ENCODE results near the gene FHOD3. TPM values are rescaled to one million over a fixed set of nuclear protein-coding genes. Genes with fewer than 3 reads are reported as not detected.

Gene FHOD3
- total RNA-seq, 1 experiment from 2014 or later = 23.1 TPM

DNA sequence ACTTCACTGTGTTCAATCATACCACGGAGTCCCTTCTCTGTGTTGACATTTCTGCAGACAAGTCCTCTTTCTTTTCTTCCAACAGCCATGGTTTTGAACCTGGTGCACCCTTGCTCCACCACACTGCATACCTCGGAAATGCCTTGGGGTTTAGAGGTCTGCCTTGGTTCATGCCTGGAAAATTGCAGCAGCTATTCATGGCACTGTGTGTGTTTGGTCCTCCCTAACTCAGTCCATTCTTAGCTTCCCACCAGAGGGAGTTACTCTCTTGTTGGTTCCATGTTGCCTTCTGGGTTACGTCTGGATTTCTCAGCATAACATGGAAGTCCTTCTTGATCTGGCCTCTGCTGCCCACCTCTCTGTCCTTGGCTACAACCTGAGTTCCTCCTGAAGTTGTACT is 206.0 kb downstream of the FHOD3 start:
- DNase-seq (ENCODE audit: extremely low read depth, low read depth) = no peak

DNA sequence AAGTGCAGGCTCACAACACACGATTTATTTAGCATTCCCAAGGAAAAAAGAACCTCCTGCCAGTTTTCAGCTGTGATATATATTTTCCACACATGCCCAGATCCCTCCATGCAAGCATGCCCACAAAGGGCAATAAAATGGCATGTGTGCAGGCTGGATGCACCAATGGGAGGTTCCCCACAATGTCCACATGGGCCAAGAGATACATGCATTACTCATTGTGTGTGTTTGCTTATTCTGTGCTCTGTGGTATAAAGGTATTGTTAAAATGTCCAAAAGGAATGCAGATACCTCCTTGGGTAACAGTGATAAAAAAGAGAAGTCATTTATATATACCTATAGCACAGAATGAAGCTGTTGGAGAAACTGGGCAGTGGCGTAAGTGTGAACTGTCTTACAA is 207.4 kb downstream of the FHOD3 start:
- DNase-seq (ENCODE audit: extremely low read depth, low read depth) = no peak

DNA sequence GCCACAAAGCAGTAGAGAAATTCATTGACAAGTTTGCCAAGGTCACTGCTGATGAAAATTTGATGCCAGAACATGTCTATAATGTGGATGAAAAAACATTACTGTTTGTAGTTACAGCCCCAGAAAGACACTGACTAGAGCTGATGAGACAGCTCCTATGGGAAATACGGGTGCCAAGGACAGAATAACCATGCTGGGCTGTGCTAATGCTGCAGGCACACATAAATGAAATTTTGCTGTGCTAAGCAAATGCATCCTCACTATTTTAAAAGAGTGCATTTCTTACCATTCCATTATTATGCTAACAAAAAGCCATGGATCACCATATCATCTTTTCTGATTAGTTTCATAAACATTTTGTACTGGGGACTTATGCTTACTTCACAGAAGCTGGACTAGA is 208.2 kb downstream of the FHOD3 start:
- no peak for DNase-seq (ENCODE audit: extremely low read depth, low read depth)

DNA sequence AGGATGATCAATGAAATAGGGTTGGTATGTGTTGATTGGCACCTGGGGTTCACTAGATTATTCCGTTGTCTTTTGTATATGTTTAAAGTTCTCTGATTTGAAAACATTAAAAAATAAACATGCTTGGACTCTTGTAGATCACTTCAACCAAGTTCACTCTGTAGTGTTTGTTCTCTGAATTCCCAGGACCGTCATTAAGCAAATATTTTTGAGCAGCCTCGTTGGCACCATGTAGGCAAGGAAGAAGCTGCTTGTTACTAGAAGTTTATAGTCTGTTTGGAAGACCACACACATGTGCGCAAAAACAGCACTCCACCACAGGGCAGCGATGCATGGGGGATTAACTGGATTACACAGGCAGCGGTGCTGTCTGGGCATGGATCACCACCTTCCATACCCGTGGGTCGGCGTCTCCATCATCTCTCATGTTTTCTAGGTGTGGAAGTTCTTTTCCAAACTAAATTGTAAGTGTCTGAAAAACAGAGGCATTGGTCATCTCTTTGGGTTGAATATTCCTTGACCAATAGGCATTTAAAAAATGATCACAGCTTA is 212.2 kb downstream of the FHOD3 start:
- DNase-seq (ENCODE audit: extremely low read depth, low read depth) = no peak

DNA sequence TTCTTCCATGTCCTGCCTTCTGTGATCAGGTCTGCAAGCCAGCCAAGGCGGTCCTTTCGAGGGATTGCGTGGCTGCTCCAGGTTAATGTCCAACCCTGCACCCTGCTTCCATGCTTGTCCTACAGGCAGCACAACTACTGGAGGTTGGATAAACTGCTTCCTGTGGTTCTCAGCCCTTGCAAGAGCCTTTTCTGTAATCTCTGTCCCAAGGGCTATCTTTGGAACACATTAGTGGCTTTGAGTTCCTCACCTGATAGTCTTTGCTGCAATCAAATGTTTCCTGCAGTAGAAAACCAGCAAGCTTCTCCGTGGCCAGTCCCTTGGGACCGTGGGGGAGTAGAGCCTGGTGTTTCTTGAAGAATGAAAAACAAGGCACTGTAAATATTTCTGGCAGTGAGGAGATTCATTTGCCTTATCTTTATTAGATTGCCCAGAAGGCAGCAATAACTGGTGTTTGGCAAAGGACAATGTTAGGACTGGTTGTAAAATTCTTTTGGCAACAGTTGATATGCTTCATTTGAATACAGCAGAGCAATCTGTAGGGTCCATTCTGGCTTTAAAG is 214.4 kb downstream of the FHOD3 start:
- no peak for DNase-seq (ENCODE audit: extremely low read depth, low read depth)

DNA sequence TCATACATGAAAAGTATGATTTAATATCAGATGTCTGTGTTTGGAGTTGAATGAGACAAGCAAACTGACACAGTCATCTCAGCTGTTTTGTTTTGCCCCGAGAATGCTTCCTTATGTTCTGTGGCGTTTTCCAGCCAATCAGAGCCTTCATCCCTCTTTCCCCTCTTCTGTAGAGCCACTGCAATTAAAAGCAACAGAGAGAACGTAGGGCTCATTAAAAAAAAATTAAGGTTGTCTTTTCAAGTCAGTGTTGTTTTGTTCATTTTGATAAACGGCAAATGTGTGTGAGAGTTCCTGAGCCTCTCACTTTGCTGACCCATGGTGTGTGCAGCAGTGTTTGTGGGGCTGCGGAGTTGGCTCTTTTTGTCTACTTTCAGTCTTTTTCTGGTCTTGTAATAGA is 216.0 kb downstream of the FHOD3 start:
- no peak for DNase-seq (ENCODE audit: extremely low read depth, low read depth)

DNA sequence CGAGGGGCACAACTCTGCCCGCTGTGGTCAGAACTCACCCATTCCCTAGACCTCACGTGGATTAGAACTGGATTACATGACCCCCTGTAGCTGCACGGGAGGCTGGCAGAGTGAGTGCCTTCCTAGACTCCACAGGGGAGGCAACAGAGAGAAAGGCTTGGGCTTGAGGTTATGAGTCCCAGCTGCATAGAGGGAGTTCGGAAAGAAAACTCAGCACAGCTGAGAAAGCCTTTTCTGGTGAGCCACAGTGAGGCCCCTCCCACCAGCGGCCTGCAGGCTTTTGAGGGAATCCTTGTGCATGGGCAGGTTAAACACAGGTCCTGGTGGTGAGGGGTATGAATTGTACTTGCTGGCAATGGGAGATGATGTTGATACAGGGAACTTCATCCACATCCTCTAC is 217.3 kb downstream of the FHOD3 start:
- DNase-seq (ENCODE audit: extremely low read depth, low read depth) = no peak

DNA sequence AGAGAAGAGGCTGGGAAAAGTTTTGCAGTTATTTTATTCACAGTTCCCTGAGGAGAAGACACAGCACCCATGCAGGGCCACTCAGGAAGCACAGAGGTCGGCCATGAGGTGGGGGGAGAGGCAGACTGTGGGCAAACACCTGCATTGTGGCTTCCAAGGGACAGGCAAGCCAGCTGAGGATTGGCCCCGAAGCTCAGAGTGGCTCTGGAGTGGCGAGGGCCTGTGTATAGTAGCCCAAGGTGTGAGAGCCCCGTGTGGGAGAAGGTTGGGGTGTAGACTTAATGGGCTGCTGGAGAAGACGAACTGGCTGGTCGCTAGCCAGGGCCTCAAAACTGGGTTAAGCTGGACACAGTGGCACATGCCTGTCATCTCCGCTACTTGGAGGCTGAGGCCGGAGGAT is 218.7 kb downstream of the FHOD3 start:
- DNase-seq (ENCODE audit: extremely low read depth, low read depth) = no peak

DNA sequence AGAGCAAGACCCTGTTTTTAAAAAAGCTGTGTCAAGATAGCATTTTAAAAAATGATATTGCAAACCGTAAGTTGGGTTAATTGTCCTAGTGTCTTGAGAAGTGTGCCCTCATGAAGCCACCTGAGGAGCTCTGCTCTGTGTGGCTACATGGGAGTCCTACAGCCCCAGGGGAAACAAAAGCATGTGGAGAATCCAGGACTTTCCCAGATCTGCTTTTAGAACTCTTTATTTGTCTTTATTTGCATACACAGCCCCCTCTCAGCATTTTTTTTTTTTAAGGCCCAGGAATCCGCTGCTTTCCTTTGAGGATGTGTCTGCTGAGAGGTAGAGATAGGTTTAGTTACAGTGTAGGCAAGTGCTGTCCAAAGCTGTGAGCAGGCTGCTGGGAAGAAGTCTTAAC is 219.2 kb downstream of the FHOD3 start:
- no peak for DNase-seq (ENCODE audit: extremely low read depth, low read depth)

DNA sequence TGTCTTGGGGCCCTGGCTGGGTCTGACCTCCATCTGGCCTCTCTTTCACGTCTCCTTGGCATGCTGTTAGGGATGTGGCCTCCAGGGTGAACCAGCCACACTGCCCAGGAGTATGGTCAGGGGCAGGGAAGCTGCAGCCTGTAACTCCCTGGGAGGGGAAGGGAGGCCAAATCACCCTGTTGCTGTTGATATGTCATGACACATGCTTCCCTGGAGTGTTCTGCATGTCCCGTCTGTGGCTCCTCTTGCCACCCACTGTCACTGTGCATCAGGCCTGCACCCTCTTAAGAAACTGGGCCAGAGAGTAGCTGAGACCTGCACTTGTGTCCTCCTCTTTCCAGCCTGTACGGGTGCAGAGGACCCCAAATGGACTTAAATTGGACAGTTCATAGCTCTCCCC is 221.3 kb downstream of the FHOD3 start:
- no peak for DNase-seq (ENCODE audit: extremely low read depth, low read depth)

DNA sequence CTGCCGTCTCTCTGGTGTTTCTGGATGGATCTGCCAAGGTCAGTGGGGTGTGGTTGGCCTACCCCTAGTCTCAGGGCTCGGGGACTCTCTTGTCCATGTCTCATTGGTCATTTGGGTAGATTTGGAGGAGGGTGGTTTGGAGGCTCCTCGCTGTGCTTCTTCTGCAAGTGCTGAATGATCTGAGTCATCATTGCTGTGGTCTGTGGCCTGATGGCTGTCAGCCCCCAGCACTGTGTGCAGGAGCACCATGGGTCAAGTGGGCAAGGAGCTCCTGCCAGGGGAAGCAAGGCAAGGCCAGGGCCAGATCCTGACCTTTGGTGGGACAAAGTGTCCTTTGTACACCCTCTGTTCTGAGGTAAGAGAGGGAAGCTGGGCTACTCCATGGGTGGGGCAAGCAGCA is 221.8 kb downstream of the FHOD3 start:
- no peak for DNase-seq (ENCODE audit: extremely low read depth, low read depth)

DNA sequence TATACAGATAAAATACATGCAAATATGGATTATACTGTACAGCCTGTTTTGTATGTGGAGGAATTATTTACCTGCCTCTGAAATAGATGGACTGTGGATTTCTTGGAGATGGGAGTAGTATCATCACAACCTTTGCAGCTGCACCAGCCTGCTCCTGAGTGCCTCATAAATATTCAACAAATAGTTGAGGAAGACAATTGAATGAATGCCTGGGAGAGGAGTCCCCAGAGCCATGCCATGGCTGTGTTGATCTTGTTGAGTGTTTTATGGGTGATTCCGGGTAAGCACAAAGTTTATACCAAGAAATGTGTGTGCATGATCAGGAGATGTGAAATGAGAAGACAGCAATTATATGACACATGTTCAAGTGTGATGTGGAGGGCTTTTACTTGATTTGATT is 225.0 kb downstream of the FHOD3 start:
- no peak for DNase-seq (ENCODE audit: extremely low read depth, low read depth)

DNA sequence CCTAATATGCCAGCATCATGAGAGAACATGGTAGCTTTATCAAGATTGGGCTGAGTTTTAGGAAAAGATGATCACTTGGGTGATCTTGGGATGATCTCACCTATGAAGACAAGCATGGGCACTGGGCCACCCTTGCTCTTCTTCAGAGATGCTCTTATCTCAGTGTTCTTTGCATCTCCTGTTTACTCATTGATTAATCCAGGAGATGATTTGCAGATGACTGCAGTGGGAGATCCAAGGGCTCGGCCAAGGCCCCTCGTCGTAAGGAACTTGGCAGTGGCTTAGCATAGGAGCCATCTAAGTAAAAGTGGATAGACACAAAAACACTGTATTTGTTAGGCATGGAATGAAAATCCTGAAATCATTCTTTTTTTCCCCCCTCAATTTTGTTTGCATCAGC is 228.4 kb downstream of the FHOD3 start:
- no peak for DNase-seq (ENCODE audit: extremely low read depth, low read depth)

DNA sequence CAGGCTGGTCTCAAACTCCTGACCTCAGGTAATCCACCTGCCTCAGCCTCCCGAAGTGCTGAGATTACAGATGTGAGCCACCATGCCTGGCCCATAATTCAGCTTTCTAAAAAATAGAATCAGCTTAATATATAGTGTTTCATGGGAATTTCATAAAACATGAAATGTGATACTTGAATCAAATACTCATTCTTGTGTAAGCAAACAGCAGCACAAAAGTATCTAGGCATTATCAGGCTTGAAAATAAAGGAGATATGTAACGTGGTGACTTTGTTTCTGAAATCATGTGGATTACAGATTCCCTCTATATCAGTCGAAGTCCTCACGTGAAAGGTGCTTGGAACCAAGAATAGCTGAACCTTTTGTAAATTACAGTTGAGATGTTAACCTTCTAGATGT is 229.1 kb downstream of the FHOD3 start:
- no peak for DNase-seq (ENCODE audit: extremely low read depth, low read depth)

DNA sequence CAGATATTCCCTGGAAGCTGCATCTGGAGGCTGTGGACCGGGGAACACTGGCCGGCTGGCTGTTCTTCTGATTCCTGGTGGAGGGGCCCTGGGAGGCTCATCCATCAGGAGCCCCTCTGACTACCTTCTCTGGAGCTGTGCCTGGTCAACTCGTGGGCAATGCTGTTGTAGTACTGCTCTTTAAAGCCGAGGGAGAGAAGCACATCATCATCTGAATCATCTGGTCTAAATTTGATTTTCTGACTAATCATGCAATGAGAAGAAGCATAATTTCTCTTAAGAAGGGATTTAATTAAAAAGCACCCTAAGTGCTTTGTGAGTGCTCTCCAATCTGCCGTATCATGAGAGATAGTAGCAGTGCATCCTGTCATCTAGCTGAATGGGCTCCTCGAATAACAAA is 229.5 kb downstream of the FHOD3 start:
- no peak for DNase-seq (ENCODE audit: extremely low read depth, low read depth)

DNA sequence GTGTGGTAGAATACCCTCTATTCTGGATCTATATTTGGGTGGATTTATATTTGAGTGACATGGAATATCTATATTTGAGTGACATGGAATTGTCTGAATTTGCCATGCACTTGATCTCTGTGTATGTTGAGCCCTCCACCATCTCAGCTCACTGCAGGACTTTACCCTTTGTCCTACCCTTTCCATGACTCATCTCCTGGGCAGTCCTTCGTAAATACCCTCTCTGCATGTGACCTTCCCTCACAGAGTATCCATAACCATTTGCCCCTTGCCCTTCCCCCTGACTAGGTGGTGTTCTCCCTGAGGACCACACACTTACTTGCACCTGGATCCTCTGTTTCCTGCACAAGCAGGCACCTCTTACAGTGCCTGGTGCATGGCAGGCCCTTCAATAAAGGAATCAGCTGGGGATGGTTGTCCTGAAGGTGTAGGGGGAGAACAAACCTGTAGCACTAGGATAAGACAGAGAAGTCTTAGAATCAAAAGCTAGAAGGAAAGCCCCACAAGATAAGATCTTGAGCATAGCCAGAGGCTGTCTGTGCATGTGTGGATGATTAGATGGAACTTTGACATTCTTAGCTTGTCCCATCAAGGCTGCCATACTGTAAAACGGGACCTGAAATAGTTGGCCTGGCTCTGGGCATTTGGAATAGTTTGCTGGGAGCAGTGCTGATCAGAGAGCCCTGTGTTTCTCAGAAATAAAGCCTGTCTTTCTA is 230.4 kb downstream of the FHOD3 start:
- DNase-seq (ENCODE audit: extremely low read depth, low read depth) = no peak

DNA sequence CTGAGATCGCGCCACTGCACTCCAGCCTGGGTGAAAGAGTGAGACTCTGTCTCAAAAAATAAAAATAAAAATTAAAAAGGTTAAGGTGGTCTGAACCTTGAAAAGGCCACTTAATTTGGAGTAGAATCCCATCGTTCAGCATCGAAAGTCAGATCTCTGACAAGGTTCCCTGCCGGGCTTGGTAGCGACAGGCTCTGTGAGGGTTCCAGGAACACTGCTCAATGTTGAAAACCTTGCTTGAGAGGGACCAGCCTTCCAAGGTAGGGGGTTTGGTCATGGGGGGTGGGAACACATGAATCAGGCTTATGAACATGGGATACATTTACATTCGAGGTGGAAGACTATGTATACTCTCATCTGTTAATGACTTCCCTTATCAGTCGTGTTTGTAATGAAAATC is 232.2 kb downstream of the FHOD3 start:
- no peak for DNase-seq (ENCODE audit: extremely low read depth, low read depth)

DNA sequence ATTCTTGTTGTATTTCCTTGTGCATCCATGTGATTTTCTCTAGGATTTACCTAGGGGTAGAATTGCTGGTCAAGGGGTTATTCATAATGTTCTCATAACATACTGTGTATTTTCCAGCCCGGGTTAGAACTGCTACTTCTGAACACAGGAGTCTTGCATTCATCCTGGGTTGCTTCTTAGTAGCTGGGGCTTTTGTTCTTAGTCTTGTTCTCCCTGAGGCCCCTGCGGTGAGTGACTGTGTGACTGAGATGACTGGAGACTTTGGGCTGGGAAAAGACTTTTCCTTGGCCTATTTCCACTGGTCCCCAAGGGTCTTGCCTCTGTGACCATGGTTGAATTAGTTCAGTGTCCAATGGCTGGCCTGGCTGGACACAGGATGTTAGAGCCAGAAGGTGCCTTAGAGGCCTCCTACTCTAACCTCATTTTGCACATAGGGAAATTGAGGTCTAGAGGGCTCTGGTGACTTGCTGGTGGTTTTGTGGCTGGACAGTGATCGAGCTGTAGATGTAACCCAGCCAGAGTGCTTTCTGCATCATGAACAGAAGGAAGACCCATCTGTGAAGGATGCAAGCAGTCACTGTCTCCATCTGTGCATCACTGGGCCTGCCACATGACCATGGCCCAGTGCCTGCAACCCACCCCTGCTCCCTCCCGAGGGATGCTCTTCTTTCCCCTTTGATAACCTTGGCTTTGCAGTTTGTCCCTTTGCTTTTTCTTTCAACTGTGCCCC is 233.3 kb downstream of the FHOD3 start:
- no peak for DNase-seq (ENCODE audit: extremely low read depth, low read depth)

DNA sequence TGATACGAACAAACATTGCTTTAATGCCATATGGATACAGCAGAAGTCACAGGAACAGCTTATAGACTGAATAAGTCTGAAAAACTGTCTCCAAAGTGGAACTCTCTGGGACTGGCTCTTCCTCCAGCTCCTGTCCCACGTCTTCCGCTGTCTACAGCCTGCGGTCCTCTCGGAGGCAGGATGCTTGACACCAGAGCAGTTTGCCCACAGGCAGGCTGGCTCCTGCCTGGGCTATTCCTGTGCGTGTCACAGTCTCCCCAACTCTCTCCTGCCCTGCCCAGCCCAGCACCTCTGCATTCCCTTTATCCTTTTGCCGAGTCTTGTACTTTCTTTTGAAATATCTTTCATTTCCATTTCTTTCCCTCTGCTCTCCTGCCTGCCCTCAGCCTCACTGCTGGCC is 234.1 kb downstream of the FHOD3 start:
- DNase-seq (ENCODE audit: extremely low read depth, low read depth) = no peak

DNA sequence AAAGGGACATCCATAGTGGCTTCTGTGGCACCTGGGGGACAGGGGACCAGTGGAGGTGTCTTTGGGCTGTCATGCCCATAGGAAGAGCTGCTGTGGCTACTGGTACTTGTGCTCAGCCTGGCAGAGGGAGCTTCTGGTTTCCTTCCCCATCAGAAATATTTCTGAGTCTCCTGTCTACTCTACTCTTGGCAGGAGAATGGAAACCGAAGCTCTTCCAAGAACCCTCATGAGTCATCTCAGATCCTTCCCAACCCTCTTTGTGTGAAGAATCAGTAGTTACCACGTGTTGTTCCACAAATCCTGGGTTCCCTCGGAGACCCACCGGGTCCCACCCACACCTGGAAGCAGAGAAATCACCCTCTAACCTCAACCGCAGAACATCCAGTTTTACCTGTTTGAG is 234.9 kb downstream of the FHOD3 start:
- DNase-seq (ENCODE audit: extremely low read depth, low read depth) = no peak

DNA sequence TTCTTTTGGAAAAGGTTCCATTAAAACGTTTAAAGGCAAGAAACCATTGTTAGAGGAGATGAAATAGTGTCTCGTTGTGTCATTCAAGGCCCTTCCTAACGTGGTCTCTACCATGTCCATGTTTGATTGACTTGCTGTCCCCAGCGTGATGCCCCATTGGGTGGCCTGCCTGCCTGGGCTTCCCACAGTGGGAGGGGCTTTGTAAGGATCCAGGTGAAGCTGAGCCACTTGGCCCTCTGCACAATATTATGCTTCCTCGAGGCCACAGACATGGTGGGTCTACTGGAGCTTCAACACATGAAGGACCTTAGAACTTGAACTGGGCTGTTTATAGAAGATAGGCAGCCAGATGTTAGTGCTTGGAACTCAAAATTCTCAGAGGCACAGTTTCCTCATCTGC is 235.3 kb downstream of the FHOD3 start:
- no peak for DNase-seq (ENCODE audit: extremely low read depth, low read depth)

Data from NCI-H460 (cell line).